ENCODE results near the gene AFTPH.

Gene AFTPH

DNA sequence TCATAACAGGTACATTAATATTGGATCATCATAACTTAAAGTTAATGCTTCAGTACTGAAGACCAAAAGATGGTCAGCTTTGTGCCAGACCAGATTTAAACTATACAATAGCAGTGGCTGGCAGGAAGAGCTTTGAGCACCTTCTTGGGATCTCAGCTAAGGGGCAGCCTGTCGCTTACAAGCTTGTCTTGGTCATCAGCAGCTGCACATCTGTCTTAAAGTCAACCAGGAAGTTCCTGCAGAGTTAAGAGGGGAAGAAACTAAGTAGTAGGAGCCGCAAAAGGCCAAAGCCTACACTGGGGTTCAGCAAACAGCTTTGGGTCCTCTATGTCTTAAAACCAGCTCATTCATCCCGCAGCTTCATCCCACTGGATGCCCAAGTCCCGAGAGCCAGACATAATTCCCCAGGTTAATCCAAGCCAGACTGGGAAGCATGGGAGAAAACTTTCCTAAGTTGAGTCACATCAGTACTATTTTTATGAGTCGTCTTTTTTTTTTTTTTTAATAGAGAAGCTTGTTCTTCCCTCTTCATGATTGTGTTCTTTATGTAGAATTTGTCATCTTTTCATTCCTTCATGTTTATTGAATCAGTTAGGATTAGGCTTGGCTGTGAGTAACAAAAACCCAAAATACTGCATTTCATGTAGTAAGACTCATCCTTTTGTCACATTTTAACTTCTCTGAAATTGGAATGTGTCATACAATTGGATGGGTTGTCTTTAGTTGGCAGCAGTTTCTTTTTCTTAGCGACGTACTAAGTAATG, 70.3 kb downstream of the AFTPH start:
- H3K9me3 ChIP-seq (ENCODE audit: low read length), result no peaks in the 10 kb centered on the region
- H3K4me3 ChIP-seq (ENCODE audit: low read length), result no peak overlapping the region
- peaks cover 8% of the 10 kb centered on the region for H3K36me3 ChIP-seq (ENCODE audit: insufficient read depth, low read length)
- H3K4me1 ChIP-seq (ENCODE audit: insufficient read depth, low read length), result no peaks in the 10 kb centered on the region
- no peaks in the 10 kb centered on the region for H3K27me3 ChIP-seq (ENCODE audit: insufficient read depth, low read length)
- no peak overlapping the region for H2AFZ ChIP-seq (ENCODE audit: low read depth, low read length)

GRCh38 chr2:64595397-64596176, 71.5 kb downstream of the AFTPH start:
- Histone ChIP-seq H3K4me1 (ENCODE audit: insufficient read depth, low read length) (no peaks in the 10 kb centered on the region), H3K27me3 (ENCODE audit: insufficient read depth, low read length) (no peaks in the 10 kb centered on the region), H2AFZ (ENCODE audit: low read depth, low read length) (no peak overlapping the region), H3K9me3 (ENCODE audit: low read length) (no peaks in the 10 kb centered on the region), H3K4me3 (ENCODE audit: low read length) (no peak overlapping the region), H3K36me3 (ENCODE audit: insufficient read depth, low read length) (peaks cover 8% of the 10 kb centered on the region)

- H2AFZ ChIP-seq (ENCODE audit: low read depth, low read length), result no peak overlapping the region
- H3K27me3 ChIP-seq (ENCODE audit: insufficient read depth, low read length), result no peaks in the 10 kb centered on the region
- H3K36me3 ChIP-seq (ENCODE audit: insufficient read depth, low read length), result no peaks in the 10 kb centered on the region
- no peaks in the 10 kb centered on the region for H3K9me3 ChIP-seq (ENCODE audit: low read length)
- H3K4me3 ChIP-seq (ENCODE audit: low read length), result no peak overlapping the region
- no peaks in the 10 kb centered on the region for H3K4me1 ChIP-seq (ENCODE audit: insufficient read depth, low read length)
Observed at GRCh38 chr2:64598226-64598625, 74.1 kb downstream of the AFTPH start.

GRCh38 chr2:64599469-64599868, 75.3 kb downstream of the AFTPH start:
- no peaks in the 10 kb centered on the region for H3K36me3 ChIP-seq (ENCODE audit: insufficient read depth, low read length)
- H3K4me3 ChIP-seq (ENCODE audit: low read length), result no peak overlapping the region
- no peaks in the 10 kb centered on the region for H3K4me1 ChIP-seq (ENCODE audit: insufficient read depth, low read length)
- no peaks in the 10 kb centered on the region for H3K27me3 ChIP-seq (ENCODE audit: insufficient read depth, low read length)
- no peak overlapping the region for H2AFZ ChIP-seq (ENCODE audit: low read depth, low read length)
- H3K9me3 ChIP-seq (ENCODE audit: low read length), result peaks cover 3% of the 10 kb centered on the region

DNA sequence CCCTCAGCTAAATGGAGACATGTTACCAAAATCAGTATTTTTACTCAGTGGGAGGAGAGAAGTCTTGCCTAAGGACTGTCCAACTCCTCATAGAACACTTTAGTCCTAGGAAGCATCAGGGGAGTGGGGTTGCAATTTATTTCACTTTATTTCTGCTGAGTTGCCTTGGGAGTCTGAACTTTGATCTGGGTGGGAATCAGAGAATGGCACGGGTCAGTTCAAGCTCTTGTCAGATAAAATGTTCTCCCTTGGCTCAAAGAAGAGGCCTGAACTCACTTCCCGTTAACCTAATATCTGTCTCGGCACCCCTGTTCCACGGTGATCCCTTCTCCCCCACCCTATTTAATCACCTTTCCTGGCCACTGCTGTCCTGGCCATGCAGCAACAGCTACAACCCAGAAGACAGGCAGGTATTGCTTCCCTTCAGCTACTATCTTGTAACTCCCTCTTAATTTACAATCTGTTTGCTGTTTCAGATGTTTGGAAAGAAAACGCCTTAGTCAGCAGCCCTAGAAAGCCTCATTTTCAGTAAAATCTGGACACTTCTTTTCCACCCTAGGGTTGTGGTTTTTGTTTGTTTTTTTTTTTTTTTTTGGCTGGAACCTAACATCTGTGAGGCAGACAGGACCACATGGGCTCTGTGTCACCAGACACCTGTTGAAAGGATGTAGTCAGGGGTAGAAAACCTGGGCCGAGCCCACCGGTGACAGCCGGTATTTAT, 77.1 kb downstream of the AFTPH start:
- H3K4me3 ChIP-seq (ENCODE audit: low read length), result no peak overlapping the region
- peaks cover 3% of the 10 kb centered on the region for H3K9me3 ChIP-seq (ENCODE audit: low read length)
- H2AFZ ChIP-seq (ENCODE audit: low read depth, low read length), result no peak overlapping the region
- H3K36me3 ChIP-seq (ENCODE audit: insufficient read depth, low read length), result no peaks in the 10 kb centered on the region
- H3K4me1 ChIP-seq (ENCODE audit: insufficient read depth, low read length), result no peaks in the 10 kb centered on the region
- H3K27me3 ChIP-seq (ENCODE audit: insufficient read depth, low read length), result no peaks in the 10 kb centered on the region

DNA sequence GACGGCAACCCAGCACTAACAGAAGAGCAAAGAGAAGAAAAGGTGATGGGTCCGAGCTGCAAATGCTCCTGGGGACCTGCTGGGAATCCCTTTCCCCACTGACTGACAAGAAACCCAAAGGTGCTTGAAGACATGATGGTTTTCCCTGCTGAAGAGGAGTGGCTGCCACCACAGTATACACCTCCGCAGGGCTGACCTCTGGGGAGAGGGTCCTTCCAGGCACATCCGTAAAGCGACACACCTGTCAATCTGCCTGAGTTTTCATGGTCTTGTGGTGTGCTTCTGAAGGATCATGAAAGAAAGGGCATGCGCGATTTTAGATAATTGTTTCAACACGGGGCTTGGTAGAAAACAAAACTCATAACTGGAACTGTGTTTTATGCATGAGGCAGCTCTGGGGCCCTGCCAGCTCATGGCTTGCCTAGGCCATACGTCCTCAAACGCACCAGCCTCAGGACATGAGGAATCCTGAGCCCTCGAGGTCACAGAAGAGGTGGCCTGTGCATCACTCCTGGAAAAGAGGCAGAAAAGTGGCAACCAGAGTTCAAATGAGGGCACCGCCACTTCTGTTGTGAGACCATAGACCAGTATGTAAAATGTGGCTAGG, 77.8 kb downstream of the AFTPH start:
- Histone ChIP-seq H3K27me3 (ENCODE audit: insufficient read depth, low read length) (no peaks in the 10 kb centered on the region), H3K36me3 (ENCODE audit: insufficient read depth, low read length) (no peaks in the 10 kb centered on the region), H3K4me3 (ENCODE audit: low read length) (no peak overlapping the region), H2AFZ (ENCODE audit: low read depth, low read length) (no peak overlapping the region), H3K4me1 (ENCODE audit: insufficient read depth, low read length) (no peaks in the 10 kb centered on the region), H3K9me3 (ENCODE audit: low read length) (peaks cover 3% of the 10 kb centered on the region)

- H3K36me3 ChIP-seq (ENCODE audit: insufficient read depth, low read length), result no peaks in the 10 kb centered on the region
- no peaks in the 10 kb centered on the region for H3K27me3 ChIP-seq (ENCODE audit: insufficient read depth, low read length)
- peaks cover 3% of the 10 kb centered on the region for H3K9me3 ChIP-seq (ENCODE audit: low read length)
- H3K4me3 ChIP-seq (ENCODE audit: low read length), result no peak overlapping the region
- H3K4me1 ChIP-seq (ENCODE audit: insufficient read depth, low read length), result no peaks in the 10 kb centered on the region
- H2AFZ ChIP-seq (ENCODE audit: low read depth, low read length), result no peak overlapping the region
Observed at GRCh38 chr2:64602436-64602835, 78.3 kb downstream of the AFTPH start.

- H3K4me1 ChIP-seq (ENCODE audit: insufficient read depth, low read length), result no peaks in the 10 kb centered on the region
- no peaks in the 10 kb centered on the region for H3K36me3 ChIP-seq (ENCODE audit: insufficient read depth, low read length)
- H2AFZ ChIP-seq (ENCODE audit: low read depth, low read length), result no peak overlapping the region
- no peak overlapping the region for H3K4me3 ChIP-seq (ENCODE audit: low read length)
- peaks cover 3% of the 10 kb centered on the region for H3K9me3 ChIP-seq (ENCODE audit: low read length)
- H3K27me3 ChIP-seq (ENCODE audit: insufficient read depth, low read length), result no peaks in the 10 kb centered on the region
Observed at GRCh38 chr2:64604155-64604554, 80.0 kb downstream of the AFTPH start.

GRCh38 chr2:64605026-64605471, 80.9 kb downstream of the AFTPH start:
- H2AFZ ChIP-seq (ENCODE audit: low read depth, low read length), result no peak overlapping the region
- no peaks in the 10 kb centered on the region for H3K27me3 ChIP-seq (ENCODE audit: insufficient read depth, low read length)
- H3K4me3 ChIP-seq (ENCODE audit: low read length), result no peak overlapping the region
- H3K4me1 ChIP-seq (ENCODE audit: insufficient read depth, low read length), result no peaks in the 10 kb centered on the region
- peaks cover 3% of the 10 kb centered on the region for H3K9me3 ChIP-seq (ENCODE audit: low read length)
- H3K36me3 ChIP-seq (ENCODE audit: insufficient read depth, low read length), result no peaks in the 10 kb centered on the region

DNA sequence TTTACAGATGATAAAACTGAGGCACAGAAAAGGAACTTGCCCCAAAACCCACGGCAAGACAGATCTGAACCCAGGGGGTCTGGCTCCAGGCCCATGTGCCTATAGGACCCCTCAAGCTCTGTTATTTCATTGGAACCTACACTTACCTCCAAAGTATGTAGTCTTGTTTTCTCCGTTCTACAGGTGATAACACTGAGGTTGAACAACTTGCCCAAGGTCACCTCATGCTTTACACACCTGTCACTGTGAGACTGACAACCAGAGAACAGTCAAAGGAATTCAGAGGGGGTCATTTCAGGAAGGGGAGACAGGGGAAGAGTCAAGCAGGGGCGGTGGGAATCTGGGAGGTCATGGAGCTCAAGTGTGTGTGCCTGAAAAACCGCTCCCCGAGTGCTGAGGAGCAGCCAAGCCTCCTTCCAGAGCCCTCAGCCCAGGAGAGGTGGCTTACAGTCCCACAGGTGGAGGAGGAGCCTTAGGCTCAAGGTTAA, 81.9 kb downstream of the AFTPH start:
- Histone ChIP-seq H3K36me3 (ENCODE audit: insufficient read depth, low read length) (no peaks in the 10 kb centered on the region), H3K4me3 (ENCODE audit: low read length) (no peak overlapping the region), H3K27me3 (ENCODE audit: insufficient read depth, low read length) (no peaks in the 10 kb centered on the region), H2AFZ (ENCODE audit: low read depth, low read length) (no peak overlapping the region), H3K9me3 (ENCODE audit: low read length) (peaks cover 3% of the 10 kb centered on the region), H3K4me1 (ENCODE audit: insufficient read depth, low read length) (no peaks in the 10 kb centered on the region)

GRCh38 chr2:64606479-64607363, 82.6 kb downstream of the AFTPH start:
- no peak overlapping the region for H2AFZ ChIP-seq (ENCODE audit: low read depth, low read length)
- H3K27me3 ChIP-seq (ENCODE audit: insufficient read depth, low read length), result no peaks in the 10 kb centered on the region
- no peak overlapping the region for H3K4me3 ChIP-seq (ENCODE audit: low read length)
- peaks cover 3% of the 10 kb centered on the region for H3K9me3 ChIP-seq (ENCODE audit: low read length)
- H3K4me1 ChIP-seq (ENCODE audit: insufficient read depth, low read length), result no peaks in the 10 kb centered on the region
- no peaks in the 10 kb centered on the region for H3K36me3 ChIP-seq (ENCODE audit: insufficient read depth, low read length)
